ENCODE data around the gene SPTBN1.

GRCh38 chr2:54712516-54712915 lies 256.4 kb downstream of the SPTBN1 start:
- no peak for TF ChIP-seq CTCF (IDR thresholded peaks at IDR 0.05; ENCODE audit: borderline replicate concordance, extremely low read depth, low read length, poor library complexity, severe bottlenecking)
- TF ChIP-seq EZH2 (IDR thresholded peaks at IDR 0.05; ENCODE audit: borderline replicate concordance, low read depth, low read length, severe bottlenecking): no peak

All from DND-41 (cell line).